ENCODE results near the gene IBA57. TPM values are rescaled to one million over a fixed set of nuclear protein-coding genes. Genes with fewer than 3 reads are reported as not detected.

The IBA57 gene
- polyA plus RNA-seq, 1 donor (not counting 4 experiments of a cell fraction or from before 2014, with no cell fraction given), result 1.5 TPM

- no peaks in the 10 kb centered on the region for H3K27me3 ChIP-seq (ENCODE audit: control insufficient read depth, extremely low read depth, insufficient read depth, low read length)
- peak overlapping the region; percentile 66 for H3K4me2 ChIP-seq (ENCODE audit: control insufficient read depth, extremely low read depth, insufficient read depth, low read depth, low read length)
- FAIRE-seq, result no peak
- peak overlapping the region; percentile 60 to 73 (median 63) for H3K4me3 ChIP-seq (ENCODE audit: control insufficient read depth in 2 of 3, extremely low read depth in 1 of 3, insufficient read depth in 2 of 3, low read depth in 1 of 3, low read length in 3 of 3)
- dilution Hi-C loops (cut with MboI; ENCODE audit: extremely low pct_ligation_motif_present, low sequenced_read_pairs), result no loop called here
- H4K20me1 ChIP-seq (ENCODE audit: control insufficient read depth, extremely low read depth, insufficient read depth, low read length), result no peaks in the 10 kb centered on the region
- no peak for TF ChIP-seq EZH2 (IDR thresholded peaks at IDR 0.05; ENCODE audit: low read length)
- TF ChIP-seq CTCF (optimal IDR thresholded peaks at IDR 0.05 in 1 of 3, IDR thresholded peaks at IDR 0.05 in 1 of 3, conservative IDR thresholded peaks at IDR 0.05 in 1 of 3; ENCODE audit: extremely low read depth in 1 of 3, insufficient read depth in 2 of 3, low read length in 3 of 3), result peak; percentile 31 to 94 (median 72)
- no peaks in the 10 kb centered on the region for H3K79me2 ChIP-seq (ENCODE audit: control insufficient read depth, insufficient read depth, low read length)
- no peak overlapping the region for H3K27ac ChIP-seq (ENCODE audit: control insufficient read depth, insufficient read depth, low read length)
- H3K36me3 ChIP-seq (ENCODE audit: control insufficient read depth in 2 of 2, extremely low read depth in 1 of 2, insufficient read depth in 2 of 2, low read length in 2 of 2), result no peaks in the 10 kb centered on the region
- no peaks in the 10 kb centered on the region for H3K4me1 ChIP-seq (ENCODE audit: control insufficient read depth, extremely low read depth, insufficient read depth, low read length)
- peak; percentile 56 for DNase-seq (ENCODE audit: low read depth, low spot score)
- peak overlapping the region; percentile 92 for H2AFZ ChIP-seq (ENCODE audit: control insufficient read depth, low read length)
- no peaks in the 10 kb centered on the region for H3K9me3 ChIP-seq (ENCODE audit: control insufficient read depth, low read depth, low read length)
- no peaks in the 10 kb centered on the region for H3K9me1 ChIP-seq (ENCODE audit: control insufficient read depth, extremely low read depth, insufficient read depth, low read length)
- H3K9ac ChIP-seq (ENCODE audit: control insufficient read depth, extremely low read depth, insufficient read depth, low read length), result peak overlapping the region; percentile 54
These were observed 47.6 kb downstream of the IBA57 start for GRCh38 chr1:228212966-228213844.

DNA sequence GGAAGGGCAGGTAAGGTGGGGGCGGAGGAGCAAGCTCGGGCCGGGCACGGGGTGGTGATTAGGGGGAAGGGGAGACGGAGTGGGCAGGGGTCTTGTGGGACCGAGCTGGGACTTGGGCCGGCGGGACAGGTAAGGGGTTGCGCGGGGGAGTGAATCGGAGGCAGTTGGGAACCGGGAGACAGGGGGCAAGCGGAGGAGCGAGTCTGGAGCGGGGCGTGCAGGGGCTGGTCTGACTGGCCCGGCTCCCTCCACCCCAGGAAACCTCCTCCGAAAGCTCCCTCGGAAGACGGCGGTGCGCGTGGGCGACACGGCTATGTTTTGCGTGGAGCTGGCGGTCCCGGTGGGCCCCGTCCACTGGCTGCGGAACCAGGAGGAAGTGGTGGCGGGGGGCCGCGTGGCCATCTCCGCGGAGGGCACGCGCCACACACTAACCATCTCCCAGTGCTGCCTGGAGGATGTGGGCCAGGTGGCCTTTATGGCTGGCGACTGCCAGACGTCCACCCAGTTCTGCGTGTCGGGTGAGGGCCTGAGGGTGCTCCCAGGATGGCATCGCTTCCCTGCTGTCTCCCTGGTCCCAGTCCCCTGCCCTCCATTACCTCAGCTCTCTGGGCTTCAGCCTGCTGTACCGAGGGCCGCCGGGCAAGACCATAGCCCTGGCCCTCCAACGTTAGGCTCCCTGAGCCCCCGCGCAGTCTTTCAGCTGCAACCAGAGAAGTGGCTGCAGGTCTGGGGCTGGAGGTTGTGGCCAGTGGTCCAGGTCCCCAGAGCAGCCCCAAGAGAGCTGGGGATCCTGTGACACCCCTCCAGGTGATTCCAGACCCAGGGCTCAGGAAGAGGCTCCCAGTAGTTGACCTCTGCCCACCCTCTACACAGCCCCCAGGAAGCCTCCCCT, 48.6 kb downstream of the IBA57 start:
- Histone ChIP-seq H3K9me1 (ENCODE audit: control insufficient read depth, extremely low read depth, insufficient read depth, low read length) (no peaks in the 10 kb centered on the region), H3K4me1 (ENCODE audit: control insufficient read depth, extremely low read depth, insufficient read depth, low read length) (no peaks in the 10 kb centered on the region), H4K20me1 (ENCODE audit: control insufficient read depth, extremely low read depth, insufficient read depth, low read length) (no peaks in the 10 kb centered on the region), H3K9me3 (ENCODE audit: control insufficient read depth, low read depth, low read length) (no peaks in the 10 kb centered on the region), H2AFZ (ENCODE audit: control insufficient read depth, low read length) (peak overlapping the region; percentile 46), H3K79me2 (ENCODE audit: control insufficient read depth, insufficient read depth, low read length) (no peaks in the 10 kb centered on the region), H3K27ac (ENCODE audit: control insufficient read depth, insufficient read depth, low read length) (no peak overlapping the region), H3K4me2 (ENCODE audit: control insufficient read depth, extremely low read depth, insufficient read depth, low read depth, low read length) (peak overlapping the region; percentile 58), H3K9ac (ENCODE audit: control insufficient read depth, extremely low read depth, insufficient read depth, low read length) (peak overlapping the region; percentile 15), H3K27me3 (ENCODE audit: control insufficient read depth, extremely low read depth, insufficient read depth, low read length) (no peaks in the 10 kb centered on the region), H3K36me3 (ENCODE audit: control insufficient read depth in 2 of 2, extremely low read depth in 1 of 2, insufficient read depth in 2 of 2, low read length in 2 of 2) (no peaks in the 10 kb centered on the region), H3K4me3 (ENCODE audit: control insufficient read depth in 2 of 3, extremely low read depth in 1 of 3, insufficient read depth in 2 of 3, low read depth in 1 of 3, low read length in 3 of 3) (peak overlapping the region in 2 of 3 experiments; percentile 46 to 60)
- FAIRE-seq (no peak), DNase-seq (ENCODE audit: low read depth, low spot score) (no peak)
- dilution Hi-C loops (cut with MboI; ENCODE audit: extremely low pct_ligation_motif_present, low sequenced_read_pairs), result no loop called here
- no peak for TF ChIP-seq EZH2 (IDR thresholded peaks at IDR 0.05; ENCODE audit: low read length)

Data from keratinocyte (primary cell).